HEK293 (cell line): ENCODE results near the gene ARFGEF2.

Experiments
- SP7 ChIP-seq: fragments of 450-650 bp; formaldehyde crosslinking; IDR thresholded peaks from 2 replicates; pipeline ENCODE4 v1.5.1; 2016; ENCODE audit warnings: missing biosample characterization, missing genetic modification characterization
- WT1 ChIP-seq: fragments of 450-650 bp; formaldehyde crosslinking; IDR thresholded peaks from 2 replicates; pipeline ENCODE4 v1.5.1; 2016; ENCODE audit warnings: missing biosample characterization, missing genetic modification characterization
- ZBTB8A ChIP-seq: fragments of 450-650 bp; formaldehyde crosslinking; IDR thresholded peaks from 2 replicates; pipeline ENCODE4 v1.5.1; 2016; ENCODE audit warnings: missing biosample characterization, missing genetic modification characterization
- ZNF140 ChIP-seq: fragments of 450-650 bp; formaldehyde crosslinking; IDR thresholded peaks from 2 replicates; pipeline ENCODE4 v1.5.1; 2016; ENCODE audit warnings: missing biosample characterization, missing genetic modification characterization
- ZNF335 ChIP-seq: fragments of 450-650 bp; formaldehyde crosslinking; conservative IDR thresholded peaks from 2 replicates; pipeline ENCODE4 v1.5.1; 2016; ENCODE audit warnings: missing biosample characterization, missing genetic modification characterization
- ZNF510 ChIP-seq: fragments of 450-650 bp; formaldehyde crosslinking; IDR thresholded peaks from 2 replicates; pipeline ENCODE4 v1.5.1; 2018; ENCODE audit warnings: mild to moderate bottlenecking, missing genetic modification characterization, missing biosample characterization; ENCODE audit not compliant: insufficient replicate concordance
- ZNF558 ChIP-seq: fragments of 450-650 bp; formaldehyde crosslinking; IDR thresholded peaks from 2 replicates; pipeline ENCODE4 v1.5.1; 2016; ENCODE audit warnings: missing biosample characterization, missing genetic modification characterization
- TF ChIP-seq, protein P1 (sequence below): fragments of 450-650 bp; formaldehyde crosslinking; IDR thresholded peaks from 2 replicates; pipeline ENCODE4 v1.5.1; 2016; ENCODE audit warnings: missing biosample characterization, missing genetic modification characterization
- TF ChIP-seq, protein P2 (sequence below): fragments of 450-650 bp; formaldehyde crosslinking; IDR thresholded peaks from 2 replicates; pipeline ENCODE4 v1.5.1; 2016; ENCODE audit warnings: missing biosample characterization, missing genetic modification characterization

DNA sequence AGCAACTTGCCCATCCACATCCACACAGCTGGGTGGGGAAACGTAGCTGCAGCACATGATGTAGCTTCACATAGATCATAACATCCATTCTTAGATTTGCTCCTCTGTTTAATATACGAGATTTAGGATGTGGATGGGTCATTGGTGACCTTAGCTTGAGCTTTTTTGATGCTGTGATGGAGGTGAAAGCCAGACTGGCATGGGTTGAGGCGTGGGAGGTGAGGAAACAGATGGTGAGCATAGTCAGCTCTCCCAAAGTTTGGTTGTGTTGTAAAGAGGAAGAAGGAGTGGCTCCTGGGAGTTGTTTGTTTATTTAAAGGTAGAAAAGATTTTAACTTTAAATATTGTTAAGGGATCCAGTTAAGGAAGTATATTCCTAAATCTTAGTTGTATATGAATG lies 5.3 kb downstream of the ARFGEF2 start:
- TF ChIP-seq, protein P1, sequence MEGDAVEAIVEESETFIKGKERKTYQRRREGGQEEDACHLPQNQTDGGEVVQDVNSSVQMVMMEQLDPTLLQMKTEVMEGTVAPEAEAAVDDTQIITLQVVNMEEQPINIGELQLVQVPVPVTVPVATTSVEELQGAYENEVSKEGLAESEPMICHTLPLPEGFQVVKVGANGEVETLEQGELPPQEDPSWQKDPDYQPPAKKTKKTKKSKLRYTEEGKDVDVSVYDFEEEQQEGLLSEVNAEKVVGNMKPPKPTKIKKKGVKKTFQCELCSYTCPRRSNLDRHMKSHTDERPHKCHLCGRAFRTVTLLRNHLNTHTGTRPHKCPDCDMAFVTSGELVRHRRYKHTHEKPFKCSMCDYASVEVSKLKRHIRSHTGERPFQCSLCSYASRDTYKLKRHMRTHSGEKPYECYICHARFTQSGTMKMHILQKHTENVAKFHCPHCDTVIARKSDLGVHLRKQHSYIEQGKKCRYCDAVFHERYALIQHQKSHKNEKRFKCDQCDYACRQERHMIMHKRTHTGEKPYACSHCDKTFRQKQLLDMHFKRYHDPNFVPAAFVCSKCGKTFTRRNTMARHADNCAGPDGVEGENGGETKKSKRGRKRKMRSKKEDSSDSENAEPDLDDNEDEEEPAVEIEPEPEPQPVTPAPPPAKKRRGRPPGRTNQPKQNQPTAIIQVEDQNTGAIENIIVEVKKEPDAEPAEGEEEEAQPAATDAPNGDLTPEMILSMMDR (tag by site-specific recombination) = no peak
- TF ChIP-seq ZBTB8A (tag by site-specific recombination) (no peak), ZNF558 (tag by site-specific recombination) (no peak), SP7 (no peak), ZNF140 (no peak), WT1 (tag by site-specific recombination) (no peak), ZNF510 (tag by site-specific recombination) (no peak), ZNF335 (tag by site-specific recombination) (no peak)
- TF ChIP-seq, protein P2, sequence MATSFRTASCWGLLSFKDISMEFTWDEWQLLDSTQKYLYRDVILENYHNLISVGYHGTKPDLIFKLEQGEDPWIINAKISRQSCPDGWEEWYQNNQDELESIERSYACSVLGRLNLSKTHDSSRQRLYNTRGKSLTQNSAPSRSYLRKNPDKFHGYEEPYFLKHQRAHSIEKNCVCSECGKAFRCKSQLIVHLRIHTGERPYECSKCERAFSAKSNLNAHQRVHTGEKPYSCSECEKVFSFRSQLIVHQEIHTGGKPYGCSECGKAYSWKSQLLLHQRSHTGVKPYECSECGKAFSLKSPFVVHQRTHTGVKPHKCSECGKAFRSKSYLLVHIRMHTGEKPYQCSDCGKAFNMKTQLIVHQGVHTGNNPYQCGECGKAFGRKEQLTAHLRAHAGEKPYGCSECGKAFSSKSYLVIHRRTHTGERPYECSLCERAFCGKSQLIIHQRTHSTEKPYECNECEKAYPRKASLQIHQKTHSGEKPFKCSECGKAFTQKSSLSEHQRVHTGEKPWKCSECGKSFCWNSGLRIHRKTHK = no peak
